Superior temporal gyrus (tissue), 1 donor: ENCODE measurements around the gene ZNF879.
A peak's percentile ranks its signal among the peaks of the same experiment; 100 is the strongest.

Source experiments
- DNase-seq: peaks from one replicate; pipeline ENCODE4 v3.0.0-alpha.2; 2016; ENCODE audit errors: extremely low spot score

The ZNF879 gene

DNA sequence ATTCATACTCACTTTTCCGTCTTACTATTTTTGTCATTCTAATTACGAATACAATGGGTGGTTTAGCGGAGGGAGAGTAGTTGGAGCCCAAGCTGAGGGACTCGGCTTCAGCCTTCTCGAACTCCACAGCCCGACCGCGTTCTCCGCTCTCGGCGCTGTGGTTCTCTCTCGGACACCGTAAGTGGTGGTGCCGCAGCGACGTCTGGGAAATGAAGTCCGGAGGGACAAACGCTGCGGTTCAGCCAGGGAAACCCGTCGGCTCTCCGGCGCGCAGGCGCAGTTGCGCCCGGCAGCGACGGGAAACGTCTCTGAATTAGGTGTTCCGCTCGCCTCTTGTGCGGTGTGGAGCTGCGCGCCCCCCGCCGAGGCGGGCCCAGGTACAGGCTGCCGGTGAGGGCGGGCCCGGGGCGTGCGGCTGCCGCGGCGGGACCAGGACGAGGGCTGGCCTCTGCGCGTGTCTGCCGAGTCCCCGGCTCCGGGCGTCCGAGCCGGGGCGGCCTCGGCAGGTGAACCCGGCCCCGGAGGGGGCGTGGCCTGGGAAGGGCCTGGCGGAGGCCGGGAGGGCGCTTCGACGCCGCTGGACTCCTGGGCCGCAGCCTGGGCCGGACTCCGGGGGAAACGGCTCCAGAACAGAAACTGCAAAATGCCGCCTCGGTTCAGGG, at the start of gene ZNF879:
ZNF879 (plus strand) TSS at position 277 of the 662 bp plus-strand sequence. CDS start 1,201 bp downstream, outside the sequence.
- DNase-seq: peak; percentile 98

DNA sequence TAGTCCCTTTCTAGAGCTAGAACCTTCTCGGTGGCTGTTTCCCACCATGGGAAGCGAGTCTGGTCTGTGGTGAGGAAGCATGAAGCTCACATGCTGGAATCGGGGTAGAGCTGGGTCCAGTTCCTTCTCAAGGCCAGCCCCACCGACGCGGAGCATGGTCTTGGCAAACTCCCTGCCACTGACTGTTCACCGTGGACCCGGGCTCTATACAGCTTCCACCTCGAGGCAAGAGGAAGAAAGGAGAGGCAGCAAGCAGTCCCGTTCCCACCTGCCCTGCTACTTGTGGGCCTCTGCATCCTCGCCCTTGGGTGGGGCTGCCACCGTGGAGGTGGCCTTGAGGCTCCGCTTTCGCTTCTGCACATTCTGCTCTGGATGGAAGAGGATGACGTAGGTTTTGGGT, 42.2 kb upstream of the ZNF879 start:
- no peak for DNase-seq

DNA sequence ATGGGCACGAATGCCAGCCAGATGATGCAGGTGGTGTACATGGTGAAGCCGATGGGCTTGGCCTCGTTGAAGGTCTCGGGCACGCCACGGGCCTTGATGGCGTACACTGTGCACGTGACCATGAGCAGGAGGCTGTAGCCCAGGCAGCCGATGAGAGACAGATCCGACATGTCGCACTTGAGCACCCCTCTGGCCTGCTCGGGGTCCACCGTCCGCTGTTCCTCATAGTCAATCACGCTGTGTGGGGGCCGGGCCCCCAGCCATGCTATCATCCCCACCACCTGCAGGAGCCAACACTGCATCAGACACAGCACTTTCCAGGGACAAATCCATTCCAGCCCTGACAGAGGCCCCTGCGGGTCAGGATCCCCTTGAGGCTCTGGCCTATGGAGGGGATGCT, 40.7 kb upstream of the ZNF879 start:
- DNase-seq: no peak

DNA sequence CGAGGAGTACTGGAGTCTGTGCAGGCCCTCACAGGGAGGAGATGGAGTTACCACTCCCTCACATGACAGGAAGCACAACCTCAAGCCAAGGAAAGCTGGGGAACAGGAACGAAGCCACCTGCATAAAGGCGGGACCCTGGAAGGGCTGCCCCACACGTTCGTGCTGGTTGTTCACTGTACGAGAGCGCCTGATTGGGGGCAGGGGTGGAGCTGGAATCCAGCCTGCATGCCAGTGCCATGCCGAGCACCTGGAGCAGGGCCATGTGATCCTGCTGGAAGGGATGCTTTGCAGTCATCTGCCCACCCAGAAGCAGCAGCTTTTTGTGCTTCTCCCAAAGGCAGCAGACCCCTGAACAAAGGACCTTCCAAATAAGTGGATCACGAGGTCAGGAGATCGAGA, 39.9 kb upstream of the ZNF879 start:
- DNase-seq: no peak

DNA sequence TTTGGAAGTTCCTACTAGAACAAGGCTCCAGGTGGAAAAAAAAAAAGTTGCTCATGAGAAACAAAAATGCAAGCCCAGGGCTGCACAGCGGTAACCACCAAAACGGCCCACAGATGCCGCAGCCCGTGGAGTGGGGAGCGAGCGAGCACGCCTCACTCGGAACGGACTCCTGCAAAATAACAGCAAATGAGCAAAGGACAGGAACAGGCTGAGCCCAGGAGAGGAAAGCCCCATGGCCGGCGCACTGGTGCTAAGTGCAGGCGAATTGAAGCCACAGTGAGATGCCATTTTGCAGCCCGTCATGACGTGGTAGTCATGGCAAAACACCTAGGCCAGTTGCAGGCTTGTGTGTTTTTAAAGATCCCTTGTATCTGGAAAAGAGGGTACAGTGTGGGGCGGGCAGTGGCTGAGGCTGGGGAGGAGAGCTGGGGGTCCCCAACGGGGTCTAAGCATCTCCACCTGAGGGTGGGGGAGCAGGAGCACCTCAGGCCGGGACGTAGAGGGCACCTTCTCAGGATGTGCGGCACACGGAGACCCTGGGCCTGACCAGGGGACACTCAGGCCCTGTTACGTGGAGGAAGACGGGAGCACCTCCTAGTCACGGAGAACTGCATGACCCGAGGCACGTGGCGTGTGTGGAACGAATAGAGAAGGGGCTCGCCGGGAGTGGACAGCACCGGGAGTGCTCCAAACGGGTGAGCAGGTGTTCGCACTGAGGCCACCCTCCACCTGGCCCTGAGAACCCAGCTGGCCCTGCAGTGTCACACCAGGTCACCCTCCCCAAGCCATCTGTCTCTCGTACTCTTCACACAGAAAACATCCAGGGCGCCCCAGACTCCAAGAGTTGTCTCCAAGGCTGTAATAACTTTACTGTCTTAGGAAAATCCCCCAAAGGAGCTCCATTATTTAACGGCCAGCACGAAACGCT, 39.2 kb upstream of the ZNF879 start:
- no peak for DNase-seq

DNA sequence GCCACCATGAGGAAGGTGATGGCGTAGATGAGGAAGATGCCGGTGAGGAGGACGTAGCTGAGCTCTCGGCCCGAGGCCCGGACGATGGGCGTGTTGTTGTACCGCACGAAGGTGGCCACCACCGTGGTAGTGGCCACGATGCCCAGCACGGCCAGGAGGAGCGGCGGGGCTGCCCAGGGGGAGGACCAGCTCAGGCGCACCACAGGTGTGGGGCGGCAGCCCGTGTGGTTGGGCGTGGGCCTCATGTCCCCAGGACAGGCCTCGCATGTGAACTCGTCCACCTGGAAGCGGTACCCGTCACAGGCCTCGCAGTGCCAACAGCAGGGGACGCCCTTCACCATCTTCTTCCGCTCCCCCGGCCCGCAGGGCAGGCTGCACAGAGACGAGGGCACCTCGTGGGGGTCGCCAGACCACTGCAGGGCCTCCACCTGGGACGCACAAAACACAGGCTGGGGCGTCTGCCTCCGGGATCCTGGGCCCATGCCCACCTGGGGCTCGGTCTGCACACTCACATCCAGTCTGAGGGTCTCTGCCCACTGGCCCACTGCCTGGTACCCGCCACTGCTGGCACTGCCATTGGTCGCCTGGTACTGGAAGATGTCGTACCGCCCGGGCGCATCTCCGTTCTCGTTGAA, 37.2 kb upstream of the ZNF879 start:
- no peak for DNase-seq

DNA sequence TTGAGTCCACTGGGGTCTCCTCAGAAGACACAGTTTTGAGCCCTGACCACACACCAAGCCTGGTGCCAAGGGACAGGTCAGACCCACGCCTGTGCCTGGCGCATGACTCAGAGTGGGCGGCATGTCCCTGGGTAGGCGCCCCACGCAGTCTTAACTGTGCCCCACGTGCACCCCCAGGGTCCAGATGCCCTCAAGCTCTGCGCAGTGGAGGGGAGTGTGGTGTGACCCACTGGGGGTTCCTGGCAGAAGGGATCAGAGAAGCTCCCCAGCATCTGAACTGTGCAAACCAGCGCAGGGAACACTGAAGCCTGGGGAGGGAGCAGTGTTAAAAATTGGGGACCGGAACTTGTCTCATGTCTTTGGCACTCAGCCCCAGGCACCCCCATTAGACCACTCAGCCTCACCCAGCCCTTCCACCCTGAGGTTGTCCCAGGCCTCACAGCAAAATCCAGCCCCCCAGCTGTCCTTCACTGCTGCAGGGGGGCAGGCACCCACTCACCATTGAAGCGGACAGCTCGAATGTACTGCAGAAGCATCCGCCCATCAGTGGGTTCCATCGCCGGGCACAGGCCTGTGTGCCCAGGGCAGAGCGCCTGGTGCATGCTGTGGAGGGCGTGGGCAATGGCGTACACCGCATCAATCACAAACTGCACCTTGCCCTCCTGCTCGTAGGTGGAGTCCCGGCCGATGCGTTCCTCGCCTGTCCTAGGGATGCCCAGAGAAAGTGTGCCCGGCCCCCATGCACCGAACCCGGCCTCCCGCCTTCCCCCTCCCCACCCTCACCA, 35.0 kb upstream of the ZNF879 start:
- DNase-seq: no peak

DNA sequence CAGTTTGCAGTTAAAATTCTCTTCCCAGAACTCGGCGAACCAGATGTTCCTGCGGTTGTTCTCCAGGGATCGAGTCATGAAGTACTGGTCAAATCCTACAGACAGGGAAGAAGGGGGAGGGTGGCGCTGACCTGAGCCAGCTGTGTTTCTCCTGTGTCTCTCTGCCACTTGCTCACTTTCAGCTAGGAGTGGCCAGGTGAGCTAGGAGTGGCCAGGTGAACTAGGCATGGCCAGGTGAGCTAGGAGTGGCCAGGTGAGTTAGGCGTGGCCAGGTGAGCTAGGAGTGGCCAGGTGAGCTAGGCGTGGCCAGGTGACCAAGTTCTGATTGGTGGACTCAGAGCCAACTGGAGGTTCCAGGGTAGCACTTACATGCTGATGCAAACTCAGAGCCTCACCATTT, 34.3 kb upstream of the ZNF879 start:
- no peak for DNase-seq

DNA sequence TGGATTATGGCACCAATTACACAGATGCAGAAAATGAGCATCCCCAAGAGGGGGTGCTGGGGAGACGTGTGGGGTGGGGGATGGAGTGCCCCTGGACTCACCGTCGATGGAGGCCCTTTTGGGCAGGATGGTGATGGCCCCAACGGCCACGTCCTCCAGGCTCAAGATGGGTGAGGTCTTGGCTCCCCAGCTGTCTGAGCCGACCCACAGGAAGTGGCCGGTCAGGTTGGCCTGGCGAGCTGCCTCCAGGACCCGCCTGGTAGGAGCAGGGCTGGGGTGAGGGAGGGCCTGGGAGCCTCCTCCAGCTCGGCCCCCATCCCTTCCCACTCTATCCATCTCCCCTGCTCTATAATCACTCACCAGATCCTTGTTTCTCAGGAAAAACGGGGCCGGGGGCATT, 33.1 kb upstream of the ZNF879 start:
- no peak for DNase-seq

DNA sequence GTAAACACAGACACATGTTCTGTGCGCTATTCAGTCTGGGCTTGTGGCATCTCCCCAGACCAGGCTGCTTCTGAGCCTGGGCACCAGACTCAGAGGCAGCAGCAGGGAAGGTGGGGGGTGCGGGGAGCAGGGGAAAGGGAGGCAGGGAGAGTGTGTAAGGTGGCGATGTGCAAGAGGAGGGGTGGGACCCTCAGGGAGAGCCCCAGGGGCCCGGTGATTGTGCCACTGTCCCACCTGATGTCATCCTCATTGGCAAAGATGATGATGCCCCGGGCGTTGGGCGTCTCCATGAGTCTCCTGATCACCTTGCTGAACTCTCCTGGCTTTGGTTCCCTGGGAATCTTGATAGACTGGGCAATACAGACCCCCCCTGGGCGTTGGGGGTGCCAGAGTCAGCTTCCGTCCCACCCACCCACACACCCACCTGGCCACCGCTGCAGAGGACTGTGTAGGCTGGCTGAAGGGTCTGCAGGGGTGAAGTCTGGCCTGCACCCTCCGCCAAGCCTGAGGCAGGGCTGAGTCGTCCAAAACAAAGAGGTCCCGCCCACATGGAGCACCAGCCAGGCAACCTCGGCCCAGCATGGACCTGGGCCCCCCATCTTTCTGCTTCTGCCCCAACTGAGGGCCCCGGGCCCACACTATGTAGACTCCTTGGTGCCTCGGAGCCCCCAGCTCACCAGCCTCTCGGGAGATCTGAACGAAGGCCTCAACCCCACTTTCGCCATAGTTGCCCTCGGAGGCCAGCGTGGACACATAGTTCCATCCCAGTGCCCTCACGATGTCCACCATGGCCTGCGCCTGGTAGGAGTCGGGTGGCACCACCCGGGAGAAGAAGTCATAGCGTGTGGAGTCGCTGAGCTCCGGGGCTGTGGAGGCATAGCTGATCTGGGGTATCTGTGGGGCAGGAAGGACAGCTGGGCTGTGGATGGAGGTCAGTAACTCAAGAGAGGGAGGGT, 32.1 kb upstream of the ZNF879 start:
- DNase-seq: no peak

DNA sequence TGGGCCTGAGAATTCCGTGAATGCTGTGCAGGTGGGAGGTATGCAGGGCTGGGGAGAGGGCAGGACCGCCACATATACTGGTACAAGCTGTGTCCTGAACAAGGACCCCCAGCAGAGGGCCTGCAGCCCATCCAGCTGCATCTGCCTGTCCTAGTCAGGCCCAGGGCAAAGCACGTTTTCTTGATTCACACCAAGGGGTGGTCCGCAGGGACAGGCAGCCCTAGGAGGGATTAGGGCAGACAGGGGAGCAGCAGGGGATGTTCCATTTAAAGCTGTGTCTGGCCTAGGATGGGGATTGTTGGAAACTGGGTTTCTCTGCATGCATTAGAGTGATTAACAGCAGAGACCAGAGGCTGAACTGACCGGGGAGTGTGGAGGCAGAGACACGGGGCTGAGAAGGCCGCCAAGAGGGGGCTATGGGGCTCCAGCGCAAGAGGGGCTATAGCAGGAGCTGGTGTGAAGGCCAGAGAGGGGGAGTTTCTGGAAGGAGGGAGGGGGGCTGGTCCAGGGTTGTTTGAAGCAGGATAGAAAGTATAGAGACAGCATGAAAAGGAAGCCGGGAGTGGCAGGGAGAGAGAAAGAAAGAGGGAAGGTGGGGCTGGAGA, 31.2 kb upstream of the ZNF879 start:
- no peak for DNase-seq

DNA sequence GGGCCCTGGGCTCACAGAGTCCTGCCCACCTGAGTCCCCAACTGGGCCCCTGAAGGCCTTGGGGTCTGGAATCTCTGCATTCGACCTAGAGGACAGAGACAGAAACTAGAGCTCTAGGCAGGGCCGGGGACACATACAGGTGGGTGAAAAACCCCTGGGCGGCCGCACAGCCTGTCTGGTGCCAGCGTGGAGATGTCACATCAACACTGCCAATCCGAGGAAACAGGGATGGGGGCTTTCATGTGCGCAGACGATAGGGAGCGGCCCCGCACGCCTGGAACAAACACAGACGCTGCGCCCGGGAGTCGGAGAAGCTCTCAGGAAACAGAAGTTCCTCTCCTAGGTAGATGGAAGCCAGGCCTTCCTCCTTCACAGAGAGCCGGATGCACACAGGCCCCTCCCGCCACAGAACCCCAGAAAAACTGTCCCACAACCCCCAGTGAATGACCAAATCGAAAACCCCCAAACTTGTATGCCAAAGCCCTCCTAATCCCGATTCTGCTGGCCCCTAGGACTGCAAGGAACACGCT, 30.3 kb upstream of the ZNF879 start:
- DNase-seq: no peak

DNA sequence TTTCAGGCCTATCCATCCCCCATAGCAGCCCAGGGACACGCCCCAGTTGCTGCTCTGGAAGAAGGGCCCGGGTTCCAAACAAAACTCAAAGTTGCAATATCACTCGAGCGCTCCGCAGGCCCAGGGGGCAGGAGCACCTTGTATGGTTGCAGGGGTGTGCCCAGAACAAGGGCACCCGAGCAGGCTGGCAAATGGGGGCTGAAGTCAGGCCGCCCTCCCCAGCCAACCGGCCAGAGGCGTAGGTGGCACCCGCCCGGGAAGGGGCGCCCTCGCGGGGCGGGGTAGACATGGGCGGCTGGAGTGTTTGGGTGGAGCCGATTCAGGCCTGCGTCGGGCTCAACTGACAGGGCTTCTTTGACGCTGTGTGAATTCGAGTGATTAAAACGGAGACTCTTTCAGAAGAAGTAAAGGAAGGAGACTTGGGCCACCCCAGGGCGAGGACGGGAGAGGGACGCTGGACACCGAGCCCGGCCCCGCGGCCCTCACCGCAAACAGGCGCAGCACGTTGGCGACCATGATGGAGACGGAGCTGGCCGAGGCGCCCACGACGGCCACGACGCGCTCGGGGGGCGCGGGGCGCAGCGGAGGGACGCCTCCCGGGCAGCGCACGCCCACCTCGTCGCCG, 29.5 kb upstream of the ZNF879 start:
- no peak for DNase-seq

DNA sequence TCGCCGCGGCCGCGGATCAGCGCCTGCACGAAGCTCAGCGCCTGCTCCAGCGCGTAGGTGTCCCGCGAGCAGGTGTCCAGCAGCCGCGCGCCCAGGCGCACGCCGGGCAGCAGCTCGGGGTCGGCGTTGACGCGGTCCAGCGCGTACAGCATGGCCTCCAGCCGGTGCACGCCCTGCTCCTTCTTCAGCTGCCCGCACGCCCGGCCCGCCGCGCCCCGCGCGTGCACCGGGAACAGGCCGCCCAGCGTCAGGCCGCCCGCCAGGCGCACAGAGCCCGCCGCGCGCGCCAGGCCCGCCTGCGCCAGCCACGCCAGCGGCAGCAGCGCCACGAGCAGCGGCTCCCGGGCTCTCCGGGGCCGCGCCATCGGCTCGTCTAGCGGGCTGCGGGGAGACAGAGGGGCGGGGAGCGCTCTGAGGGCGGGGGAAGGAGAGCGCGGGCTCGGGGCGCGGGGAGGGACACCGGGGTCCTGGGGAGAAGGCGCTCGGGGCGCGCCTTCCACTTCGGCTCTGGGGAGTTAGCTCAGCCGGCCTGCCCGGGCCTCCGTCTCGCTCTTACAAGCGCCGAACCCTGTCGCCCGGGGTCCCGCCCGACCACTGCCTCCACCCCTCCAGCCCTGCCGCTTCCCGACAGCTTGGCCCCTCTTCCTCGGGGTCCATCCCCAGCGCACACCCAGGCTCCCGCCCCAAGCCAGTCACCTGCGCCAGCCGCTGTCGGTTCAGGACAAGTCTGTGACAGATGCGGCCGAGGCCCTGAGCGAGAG, 28.8 kb upstream of the ZNF879 start, which contains the start of gene GRM6:
GRM6 (minus strand) TSS at position 741 of the 761 bp plus-strand sequence; CDS start at position 365, 376 bp downstream.
- DNase-seq: no peak

DNA sequence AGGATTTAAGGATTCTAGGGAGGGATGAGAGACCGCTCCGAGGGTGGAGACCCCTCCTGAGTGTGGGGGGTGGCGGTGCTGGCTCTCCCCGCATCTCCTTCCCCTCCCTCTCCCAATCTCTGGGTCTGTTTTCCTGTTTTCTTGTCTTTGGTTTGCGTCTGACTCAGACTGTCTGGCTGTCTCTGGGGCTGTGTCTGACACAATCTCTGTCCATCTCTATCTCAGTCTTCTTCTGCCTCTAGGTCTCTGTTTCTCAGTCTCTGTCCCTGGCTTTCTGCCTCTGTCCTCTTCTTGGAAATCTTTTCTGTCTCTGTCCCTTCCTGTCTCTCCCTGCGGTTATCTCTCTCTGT, 28.3 kb upstream of the ZNF879 start:
- DNase-seq: no peak

DNA sequence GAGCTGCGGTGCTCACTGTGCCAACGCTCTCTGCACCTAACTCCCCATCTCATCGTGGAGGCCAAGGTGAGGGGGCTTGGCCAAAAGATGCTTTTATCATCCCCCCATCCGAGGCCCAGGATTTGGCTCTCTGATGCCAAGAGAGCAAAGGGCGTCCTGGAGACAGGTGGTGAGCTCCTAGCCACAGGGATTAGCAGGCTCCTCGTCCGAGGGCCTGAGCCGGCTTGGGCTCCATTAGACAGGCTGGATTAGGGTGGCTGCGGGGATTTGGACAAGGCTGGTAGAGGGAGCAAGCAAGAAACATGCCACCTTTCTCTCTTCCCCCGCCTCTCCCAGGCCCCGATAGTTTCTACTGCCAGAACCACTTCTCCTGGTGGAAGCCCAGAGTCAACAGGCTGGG, 27.4 kb upstream of the ZNF879 start:
- DNase-seq: no peak

DNA sequence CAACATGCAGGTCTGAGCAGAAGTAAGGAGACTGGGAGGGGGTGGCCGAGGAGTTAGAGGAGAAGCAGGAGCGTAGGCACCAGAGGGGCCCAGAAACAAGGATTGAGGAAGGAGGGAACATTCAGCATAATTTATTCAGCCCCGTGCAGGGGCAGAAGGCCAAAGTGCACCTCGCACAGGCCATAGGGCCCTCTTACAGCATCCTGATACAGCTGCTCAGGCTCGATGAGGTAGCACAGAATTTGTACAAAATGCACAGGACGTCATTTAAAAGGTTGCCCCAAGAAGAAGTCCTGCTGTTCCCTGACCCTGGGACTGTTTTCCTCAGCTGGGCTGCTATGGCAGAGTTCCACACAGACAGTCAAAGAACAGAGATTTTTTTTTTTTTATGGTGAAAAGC, 26.4 kb upstream of the ZNF879 start:
- no peak for DNase-seq

DNA sequence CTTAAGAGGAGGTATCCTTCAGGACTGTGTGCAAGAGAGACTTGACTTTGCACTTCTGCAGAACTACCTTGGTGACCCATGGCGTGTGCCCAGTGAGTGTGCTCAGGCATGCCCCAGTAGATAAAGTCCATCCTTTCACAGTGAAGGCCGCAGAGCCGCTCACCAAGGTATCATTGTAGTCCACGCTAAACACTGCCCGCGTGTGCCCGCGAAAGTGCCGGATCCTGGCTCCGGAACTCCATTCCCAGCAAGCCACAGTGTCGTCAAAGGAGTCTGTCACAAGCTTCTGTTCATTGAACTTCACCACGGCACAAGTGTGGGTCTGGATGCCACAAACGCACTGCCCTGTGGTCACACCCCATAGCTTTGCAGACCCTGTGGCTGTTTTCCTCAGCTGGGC, 25.2 kb upstream of the ZNF879 start:
- DNase-seq: no peak

DNA sequence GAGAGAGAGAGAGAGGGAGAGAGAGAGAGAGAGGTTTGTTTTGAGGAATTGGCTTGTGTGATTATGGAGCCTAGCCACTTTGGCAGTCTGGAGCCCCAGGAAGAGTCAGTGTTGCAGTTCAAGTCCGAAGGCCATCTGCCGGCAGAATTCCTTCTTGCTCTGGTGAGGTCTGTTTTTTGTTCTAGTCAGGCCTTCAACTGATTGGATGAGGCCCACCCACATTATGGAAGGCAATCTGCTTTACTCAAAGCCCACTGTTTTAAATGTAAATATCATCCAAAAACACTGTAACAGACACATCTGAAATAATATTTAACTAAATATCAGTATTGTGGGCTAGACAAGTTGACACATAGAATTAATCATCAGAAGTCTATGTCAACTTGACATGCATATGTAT, 17.0 kb upstream of the ZNF879 start:
- DNase-seq: no peak
